Muscle layer of colon (tissue), 2 donors: ENCODE results near the gene CCDC66.

Experiments used
- H3K27ac ChIP-seq: one replicate; pipeline ENCODE4 v1.7.0; 2013; ENCODE audit warnings: low read depth, mild to moderate bottlenecking, low read length, moderate library complexity
- H3K27me3 ChIP-seq, 2 donors: one replicate each; pipeline ENCODE4 v1.7.0; 2013; ENCODE audit warnings: low read length in 2 of 2, mild to moderate bottlenecking in 2 of 2; ENCODE audit not compliant: insufficient read depth in 2 of 2, control insufficient read depth in 1 of 2
- H3K36me3 ChIP-seq: one replicate; pipeline ENCODE4 v1.7.0; 2013; ENCODE audit warnings: mild to moderate bottlenecking, low read length; ENCODE audit not compliant: insufficient read depth
- H3K4me1 ChIP-seq: one replicate; pipeline ENCODE4 v1.7.0; 2013; ENCODE audit warnings: mild to moderate bottlenecking, low read length; ENCODE audit not compliant: insufficient read depth
- H3K4me3 ChIP-seq, 2 donors: one replicate each; pipeline ENCODE4 v1.7.0; 2013; ENCODE audit warnings: low read length in 2 of 2, low read depth in 1 of 2, mild to moderate bottlenecking in 1 of 2, moderate library complexity in 1 of 2
- H3K9ac ChIP-seq: one replicate; pipeline ENCODE4 v1.7.0; 2013; ENCODE audit warnings: low read length
- H3K9me3 ChIP-seq: one replicate; pipeline ENCODE4 v1.7.0; 2013; ENCODE audit warnings: mild to moderate bottlenecking, low read length
- donor health status: abdominal sarcoma.
- donor health status: Adenocarcinoma of cecum.

The CCDC66 gene

GRCh38 chr3:56624725-56625124, 67.8 kb downstream of the CCDC66 start:
- no peak overlapping the region for H3K9ac ChIP-seq
- no peak overlapping the region for H3K27ac ChIP-seq
- H3K27me3 ChIP-seq, result no peaks in the 10 kb centered on the region
- peaks cover 58% of the 10 kb centered on the region for H3K36me3 ChIP-seq
- H3K9me3 ChIP-seq, result no peaks in the 10 kb centered on the region
- H3K4me1 ChIP-seq, result no peaks in the 10 kb centered on the region
- H3K4me3 ChIP-seq, result no peak overlapping the region

GRCh38 chr3:56629047-56629446, 72.1 kb downstream of the CCDC66 start:
- Histone ChIP-seq H3K27me3 (no peaks in the 10 kb centered on the region), H3K9me3 (no peaks in the 10 kb centered on the region), H3K4me3 (no peak overlapping the region), H3K27ac (no peak overlapping the region), H3K4me1 (no peaks in the 10 kb centered on the region), H3K36me3 (peaks cover 49% of the 10 kb centered on the region), H3K9ac (no peak overlapping the region)

- no peak overlapping the region for H3K27ac ChIP-seq
- H3K36me3 ChIP-seq, result peaks cover 45% of the 10 kb centered on the region
- H3K27me3 ChIP-seq, result no peaks in the 10 kb centered on the region
Observed at GRCh38 chr3:56629451-56629850, 72.5 kb downstream of the CCDC66 start.

GRCh38 chr3:56630966-56631365, 74.0 kb downstream of the CCDC66 start:
- H3K9me3 ChIP-seq, result no peaks in the 10 kb centered on the region
- H3K27me3 ChIP-seq, result no peaks in the 10 kb centered on the region
- H3K4me3 ChIP-seq, result no peak overlapping the region
- no peaks in the 10 kb centered on the region for H3K4me1 ChIP-seq
- H3K9ac ChIP-seq, result no peak overlapping the region
- H3K27ac ChIP-seq, result no peak overlapping the region
- peaks cover 40% of the 10 kb centered on the region for H3K36me3 ChIP-seq

More at GRCh38 chr3:56629451-56629850, 72.5 kb downstream of the CCDC66 start:
- Histone ChIP-seq H3K4me3 (no peak overlapping the region), H3K9me3 (no peaks in the 10 kb centered on the region), H3K4me1 (no peaks in the 10 kb centered on the region), H3K9ac (no peak overlapping the region)

- Histone ChIP-seq H3K36me3 (peaks cover 30% of the 10 kb centered on the region), H3K4me3 (no peak overlapping the region), H3K4me1 (no peaks in the 10 kb centered on the region), H3K9me3 (no peaks in the 10 kb centered on the region), H3K9ac (no peak overlapping the region), H3K27me3 (no peaks in the 10 kb centered on the region), H3K27ac (no peak overlapping the region)
Observed at GRCh38 chr3:56633181-56633580, 76.2 kb downstream of the CCDC66 start.

- H3K4me3 ChIP-seq, result no peak overlapping the region
- no peak overlapping the region for H3K27ac ChIP-seq
- H3K36me3 ChIP-seq, result peaks cover 34% of the 10 kb centered on the region
- H3K9ac ChIP-seq, result no peak overlapping the region
- no peaks in the 10 kb centered on the region for H3K9me3 ChIP-seq
- no peaks in the 10 kb centered on the region for H3K27me3 ChIP-seq
- H3K4me1 ChIP-seq, result no peaks in the 10 kb centered on the region
Observed at GRCh38 chr3:56633602-56634535, 76.9 kb downstream of the CCDC66 start.

GRCh38 chr3:56645407-56645806, 88.4 kb downstream of the CCDC66 start:
- Histone ChIP-seq H3K9me3 (no peaks in the 10 kb centered on the region), H3K27ac (no peak overlapping the region), H3K4me3 (no peak overlapping the region), H3K36me3 (peaks cover 23% of the 10 kb centered on the region), H3K9ac (no peak overlapping the region), H3K27me3 (no peaks in the 10 kb centered on the region), H3K4me1 (no peaks in the 10 kb centered on the region)

DNA sequence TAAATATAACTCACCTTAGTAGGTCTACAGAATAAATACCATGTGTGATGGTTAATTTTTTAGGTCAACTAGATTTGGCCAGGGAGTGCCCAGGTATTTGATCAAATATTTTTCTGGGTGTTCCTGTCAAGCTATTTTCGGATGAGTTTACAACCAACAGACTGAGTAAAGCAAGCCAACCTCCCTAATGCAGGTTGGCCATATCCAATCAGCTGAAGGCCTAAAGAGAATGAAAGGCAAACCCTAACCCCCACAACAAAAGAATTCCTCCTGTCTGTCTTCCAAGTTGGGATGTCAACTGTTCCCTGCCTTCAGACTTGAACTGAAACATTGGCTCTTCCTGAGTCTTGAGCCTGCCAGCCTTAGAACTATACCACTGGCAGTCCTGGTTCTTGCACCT, 97.5 kb downstream of the CCDC66 start:
- Histone ChIP-seq H3K36me3 (peaks cover 23% of the 10 kb centered on the region), H3K9me3 (peaks cover 4% of the 10 kb centered on the region), H3K27me3 (no peaks in the 10 kb centered on the region), H3K4me3 (no peak overlapping the region), H3K9ac (no peak overlapping the region), H3K27ac (no peak overlapping the region), H3K4me1 (peaks cover 8% of the 10 kb centered on the region)

GRCh38 chr3:56655709-56656108, 98.7 kb downstream of the CCDC66 start:
- Histone ChIP-seq H3K27me3 (no peaks in the 10 kb centered on the region), H3K27ac (no peak overlapping the region), H3K4me1 (peaks cover 8% of the 10 kb centered on the region), H3K9me3 (peaks cover 4% of the 10 kb centered on the region), H3K9ac (no peak overlapping the region), H3K36me3 (peaks cover 34% of the 10 kb centered on the region), H3K4me3 (no peak overlapping the region)

GRCh38 chr3:56664823-56665222, 107.8 kb downstream of the CCDC66 start:
- no peaks in the 10 kb centered on the region for H3K9me3 ChIP-seq
- H3K9ac ChIP-seq, result no peak overlapping the region
- no peak overlapping the region for H3K4me3 ChIP-seq
- H3K27me3 ChIP-seq, result no peaks in the 10 kb centered on the region
- no peak overlapping the region for H3K27ac ChIP-seq
- H3K36me3 ChIP-seq, result peaks cover 67% of the 10 kb centered on the region
- no peaks in the 10 kb centered on the region for H3K4me1 ChIP-seq

DNA sequence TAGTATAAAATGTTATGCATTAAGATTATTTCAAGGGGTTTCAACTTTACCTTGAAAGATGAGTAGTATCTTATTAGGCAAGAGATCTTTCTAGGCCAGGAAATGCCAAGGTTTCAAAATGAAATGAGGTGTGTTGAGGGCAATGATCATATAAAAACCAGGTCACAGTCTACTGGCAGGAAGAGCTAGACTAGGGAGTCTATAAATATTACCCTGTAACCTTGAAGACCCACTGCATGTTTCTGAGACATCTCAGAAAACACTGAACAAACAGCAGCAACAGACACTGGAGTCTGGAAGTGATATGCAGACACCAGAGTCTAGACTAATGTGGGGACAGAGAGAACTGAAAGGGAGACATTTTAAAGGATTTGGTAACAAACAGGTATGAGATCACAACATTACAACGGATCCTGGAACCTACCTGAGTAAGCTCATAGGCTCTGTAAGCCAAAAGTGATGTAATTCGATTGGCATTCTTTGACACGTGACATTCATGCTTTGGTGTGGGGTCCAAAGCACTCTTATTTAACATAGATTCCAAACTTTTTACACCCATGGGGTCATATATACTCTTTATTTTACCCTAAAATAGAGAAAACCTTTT, 111.1 kb downstream of the CCDC66 start:
- H3K27me3 ChIP-seq, result no peaks in the 10 kb centered on the region
- H3K4me3 ChIP-seq, result no peak overlapping the region
- no peak overlapping the region for H3K27ac ChIP-seq
- H3K4me1 ChIP-seq, result no peaks in the 10 kb centered on the region
- no peaks in the 10 kb centered on the region for H3K9me3 ChIP-seq
- H3K36me3 ChIP-seq, result peaks cover 43% of the 10 kb centered on the region
- H3K9ac ChIP-seq, result no peak overlapping the region
